GM23248 (cell line): ENCODE results near the gene TRIM28.

Experiments
- EZH2 ChIP-seq: fragments of 200-600 bp; sonication (generic); IDR thresholded peaks from 2 replicates; pipeline ENCODE4 v1.6.1; 2018; ENCODE audit warnings: antibody characterized with exemption, mild to moderate bottlenecking; ENCODE audit not compliant: insufficient read depth, poor library complexity, severe bottlenecking
- EZH2phosphoT487 ChIP-seq: fragments of 200-600 bp; sonication (generic); IDR thresholded peaks from 2 replicates; pipeline ENCODE4 v1.6.1; 2018; ENCODE audit warnings: antibody characterized with exemption, moderate library complexity, mild to moderate bottlenecking, low read depth; ENCODE audit not compliant: insufficient read depth

DNA sequence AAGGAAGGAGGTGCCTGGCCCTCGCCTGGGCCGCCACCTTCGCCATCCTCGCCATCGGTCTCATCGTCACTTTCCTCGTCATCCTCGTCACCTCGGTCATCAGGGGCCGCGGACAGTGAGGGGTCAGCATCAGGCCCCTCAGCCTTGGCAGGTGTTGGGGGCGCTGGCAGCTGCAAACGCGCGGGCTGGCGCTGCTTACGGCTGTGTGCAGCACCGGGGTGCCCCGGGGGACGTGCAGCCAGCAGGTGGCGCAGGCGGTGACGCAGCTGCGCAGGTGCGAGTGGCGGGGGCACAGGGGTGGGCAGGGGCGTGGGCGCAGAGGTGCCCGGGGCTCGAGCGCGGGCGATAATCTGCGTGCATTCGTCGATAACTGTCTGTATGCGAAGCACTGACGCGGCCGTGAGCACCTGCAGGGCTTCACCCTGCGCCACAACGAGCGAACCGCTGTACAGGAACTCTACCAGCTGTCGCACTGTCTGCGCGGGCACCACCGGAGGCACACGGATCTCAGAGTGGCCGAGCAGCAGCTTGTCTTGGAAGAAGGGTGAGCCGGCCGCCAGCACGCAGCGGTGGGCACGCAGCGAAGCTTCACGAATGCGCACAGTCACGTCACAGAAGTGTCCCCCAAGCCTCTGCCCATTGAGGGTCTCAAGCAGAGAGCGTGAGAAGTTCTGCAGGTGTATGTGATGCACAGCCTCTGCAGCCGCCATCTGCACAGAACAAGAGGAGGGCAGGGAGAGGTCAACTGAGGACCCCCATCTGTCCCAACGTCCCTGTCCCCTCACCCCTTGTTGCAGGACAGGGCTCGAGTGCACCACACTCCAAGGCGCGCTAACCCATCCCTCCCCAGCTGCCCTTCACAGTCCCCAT lies 26.7 kb upstream of the TRIM28 start:
- no peak for TF ChIP-seq EZH2
- no peak for TF ChIP-seq EZH2phosphoT487
